Ramos (cell line): ENCODE measurements around the gene HYDIN.

Experiments used
- in situ Hi-C: fragments of 300-500 bp; cut with MboI; formaldehyde crosslinking; loops from one replicate; pipeline ENCODE4 v1.14.3; 2022; ENCODE audit warnings: low sequenced_read_pairs; ENCODE audit not compliant: unreplicated experiment

The HYDIN gene

GRCh38 chr16:70770626-70771552 is 459.6 kb downstream of the HYDIN start:
- in situ Hi-C loops, result no loop called here

GRCh38 chr16:70770291-70770625 is 460.3 kb downstream of the HYDIN start:
- in situ Hi-C loops, result no loop called here

DNA sequence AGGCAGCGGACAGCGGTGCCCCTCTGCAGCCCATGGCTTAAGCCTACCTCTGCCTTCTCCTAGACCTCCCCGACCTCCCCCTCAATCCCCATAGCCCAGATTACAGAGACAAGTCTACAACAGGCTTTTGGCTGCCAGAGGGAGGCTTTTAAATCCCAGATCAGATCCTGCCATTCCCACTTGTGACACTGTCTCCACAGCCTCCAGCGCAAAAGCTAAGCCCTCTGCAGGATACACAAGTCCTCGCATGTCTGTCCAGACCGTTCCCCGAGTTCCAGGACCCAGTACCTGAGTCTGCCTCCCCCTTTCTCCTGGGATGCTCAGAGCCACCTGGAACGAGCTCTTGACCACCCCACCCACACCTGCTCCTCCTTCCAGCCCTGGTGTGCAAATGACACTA is 460.8 kb downstream of the HYDIN start:
- in situ Hi-C loops, result loop anchor here (5.0 kb wide), 1 partner anchor 82 kb away; the partner anchor contains the start of gene MTSS2

DNA sequence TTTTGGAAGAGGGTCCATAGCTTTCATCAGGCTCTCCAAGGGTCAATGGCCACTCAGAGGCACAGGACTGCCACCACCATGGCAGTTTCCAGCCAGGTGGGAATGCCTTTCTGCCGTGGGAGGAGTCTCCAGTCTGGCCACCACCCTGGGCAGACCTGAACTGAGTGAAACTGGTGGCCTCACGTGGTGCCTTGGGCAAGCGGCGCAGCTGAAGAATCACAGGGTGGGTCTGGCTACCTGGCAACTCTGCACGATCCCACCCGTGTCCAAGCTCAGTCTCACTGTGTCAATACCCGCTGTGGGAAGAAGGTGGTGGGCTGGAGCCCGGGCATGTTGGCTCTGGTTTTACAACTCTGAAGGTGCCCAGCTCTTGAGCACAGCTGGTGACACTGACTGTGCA is 461.4 kb downstream of the HYDIN start:
- in situ Hi-C loops, result loop anchor here (5.0 kb wide), 1 partner anchor 82 kb away; the partner anchor contains the start of gene MTSS2

DNA sequence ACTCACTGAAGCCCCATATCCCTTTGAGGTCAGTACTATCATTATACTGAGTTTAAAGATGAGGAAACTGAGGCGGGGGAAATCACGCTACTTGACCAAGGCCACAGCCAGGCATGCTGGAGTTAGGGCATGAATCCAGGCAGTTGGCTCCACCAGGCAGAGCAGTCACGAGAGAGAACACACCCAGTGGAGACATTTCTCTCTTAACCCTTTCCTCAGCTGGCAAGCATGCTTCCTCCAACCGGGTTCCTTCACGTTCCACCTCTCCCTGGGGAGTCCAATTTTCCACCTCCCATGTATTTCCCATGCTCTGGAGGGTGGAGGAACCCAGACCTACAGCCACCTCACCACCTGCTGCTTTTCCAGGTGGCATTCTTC is 462.3 kb downstream of the HYDIN start:
- in situ Hi-C loops, result loop anchor here (5.0 kb wide), 1 partner anchor 81 kb away; the partner anchor contains the start of gene MTSS2

DNA sequence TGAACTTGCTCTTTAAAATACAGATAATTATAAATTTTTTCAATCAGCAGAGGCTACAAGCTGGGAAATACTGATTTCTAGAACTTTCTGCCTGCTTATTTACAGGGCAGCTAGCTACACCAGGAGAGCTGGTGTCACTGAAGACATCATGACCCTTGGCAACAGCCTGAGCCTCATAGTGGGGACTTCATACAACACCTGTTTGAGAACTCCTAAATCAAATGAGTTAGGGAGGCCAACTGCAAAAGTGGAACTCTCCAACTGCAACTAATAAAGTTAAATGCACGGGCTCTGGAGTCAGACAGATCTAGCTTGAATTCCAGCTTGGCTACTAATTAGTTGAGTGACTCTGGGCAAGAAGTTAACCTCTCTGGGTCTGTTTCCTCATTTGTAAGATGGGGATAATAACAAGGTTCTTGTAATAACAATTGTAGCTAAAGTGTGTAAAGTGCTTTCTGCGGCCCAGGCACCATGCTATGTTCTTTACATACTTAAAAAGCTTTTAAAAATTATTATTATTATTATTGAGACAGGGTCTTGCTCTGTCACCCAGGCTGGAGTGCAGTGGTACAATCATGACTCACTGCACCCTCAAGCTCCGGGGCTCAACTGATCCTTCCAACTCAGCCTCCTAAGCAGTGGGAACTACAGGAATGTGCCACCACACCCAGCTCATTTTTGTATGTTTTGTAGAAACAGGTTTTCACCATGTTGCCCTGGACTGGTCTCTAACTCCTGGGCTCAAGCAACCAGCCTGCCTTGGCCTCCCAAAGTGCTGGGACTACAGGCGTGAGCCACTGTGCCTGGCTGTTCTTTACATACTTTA is 462.9 kb downstream of the HYDIN start:
- in situ Hi-C loops, result loop anchor here (5.0 kb wide), 1 partner anchor 80 kb away; the partner anchor contains the start of gene MTSS2

DNA sequence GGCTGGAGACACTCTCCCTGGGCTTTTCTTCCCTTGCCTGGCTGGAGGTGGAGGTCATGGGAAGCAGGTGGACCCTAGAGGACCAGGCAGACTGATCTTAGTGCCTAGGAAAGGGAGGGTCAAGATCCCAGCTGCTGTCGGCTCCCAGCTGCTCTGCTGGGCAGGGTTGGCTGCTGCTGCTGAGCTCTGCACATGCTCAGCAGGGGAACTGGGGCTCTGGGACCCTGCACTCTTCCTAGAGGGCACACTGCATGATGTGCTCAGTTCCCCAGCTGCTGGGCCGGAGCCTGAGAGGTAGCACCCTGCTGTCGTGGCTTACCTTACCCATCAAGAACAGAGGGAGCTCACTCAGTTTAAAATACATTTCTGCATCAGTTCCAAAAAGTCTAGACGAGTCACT is 463.9 kb downstream of the HYDIN start:
- in situ Hi-C loops, result loop anchor here (5.0 kb wide), 1 partner anchor 79 kb away; the partner anchor contains the start of gene MTSS2

GRCh38 chr16:70766176-70766575 is 464.3 kb downstream of the HYDIN start:
- in situ Hi-C loops, result loop anchor here (5.0 kb wide), 1 partner anchor 79 kb away; the partner anchor contains the start of gene MTSS2

DNA sequence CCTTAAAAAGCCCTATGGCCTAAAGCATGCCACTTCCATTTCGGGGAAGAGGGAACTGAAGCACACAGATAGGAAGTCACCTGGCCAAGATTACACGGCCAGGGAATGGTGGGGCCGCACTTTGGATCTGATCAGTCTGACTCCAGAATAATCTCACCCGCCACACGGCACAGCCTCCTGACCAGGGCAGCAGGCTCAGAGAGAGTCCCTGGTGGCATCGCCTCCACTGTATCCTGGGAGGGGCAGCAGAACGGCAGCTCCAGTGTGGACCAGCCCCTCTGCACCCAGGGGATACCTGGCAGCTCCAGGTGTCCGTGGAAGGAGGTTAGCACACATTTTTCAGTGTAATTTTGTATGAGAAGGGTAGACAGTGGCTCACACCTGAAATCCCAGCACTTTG is 465.0 kb downstream of the HYDIN start:
- in situ Hi-C loops, result loop anchor here (5.0 kb wide), 1 partner anchor 78 kb away; the partner anchor contains the start of gene MTSS2

DNA sequence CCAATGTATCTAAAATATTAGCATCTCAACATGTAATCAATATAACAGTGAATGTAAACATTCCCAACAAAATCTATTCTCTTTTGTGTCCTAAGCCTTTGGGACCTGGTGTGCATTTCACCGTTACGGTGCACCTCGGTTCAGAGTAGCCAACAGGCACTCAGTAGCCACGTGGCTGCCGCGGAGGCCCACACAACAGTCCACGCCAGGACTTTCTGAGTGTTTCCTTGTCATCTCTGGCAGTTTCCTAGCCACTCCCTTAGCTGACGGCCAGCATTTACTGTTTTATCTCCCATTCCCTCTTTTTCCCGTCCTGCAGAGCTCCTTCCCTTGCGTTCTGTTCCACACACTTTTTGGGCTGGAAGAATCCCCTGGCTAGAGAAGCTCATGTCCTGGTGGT is 465.9 kb downstream of the HYDIN start:
- in situ Hi-C loops, result loop anchor here (5.0 kb wide), 1 partner anchor 77 kb away; the partner anchor contains the start of gene MTSS2

DNA sequence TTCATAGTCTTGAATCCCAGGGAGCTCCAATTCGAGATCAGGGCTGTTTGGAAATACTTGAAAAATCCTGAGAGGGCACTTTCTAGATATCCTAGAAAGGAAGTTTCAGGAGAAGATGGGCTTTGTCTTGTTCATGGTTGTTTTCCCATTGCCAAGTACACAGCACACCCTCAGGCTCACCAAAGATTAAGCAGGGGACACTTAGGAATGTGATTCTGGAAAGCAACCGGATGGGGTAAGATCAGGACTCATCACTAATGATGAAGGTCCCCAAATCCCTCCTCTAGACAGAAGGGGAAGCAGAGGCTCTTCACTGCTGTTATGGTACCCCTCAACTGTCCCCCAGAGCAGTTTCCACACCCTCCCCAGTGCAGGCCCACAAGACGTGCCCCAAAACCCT is 470.3 kb downstream of the HYDIN start:
- in situ Hi-C loops, result no loop called here

GRCh38 chr16:70759666-70760065 is 470.9 kb downstream of the HYDIN start:
- in situ Hi-C loops, result no loop called here

DNA sequence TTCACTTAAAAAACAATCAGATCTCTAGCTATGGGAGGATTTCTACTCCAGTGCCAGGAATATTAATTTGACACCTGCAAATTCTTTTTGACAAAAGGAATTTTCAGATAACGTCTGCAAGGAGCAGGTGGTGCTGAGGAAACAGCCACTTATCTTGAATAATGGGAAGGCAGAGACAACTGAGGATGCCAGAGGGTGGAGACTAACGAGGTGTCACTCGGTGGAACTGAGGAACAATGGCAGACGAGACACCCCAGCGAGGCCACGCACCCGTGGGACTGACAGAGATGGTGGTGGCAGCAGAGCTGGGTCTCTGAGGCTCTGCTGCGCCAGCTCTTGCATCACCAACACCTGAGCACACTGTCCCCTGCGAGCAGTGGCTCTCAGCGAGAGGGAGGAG is 471.7 kb downstream of the HYDIN start:
- in situ Hi-C loops, result no loop called here
